ENCODE results near the gene GULP1. TPM values are rescaled to one million over a fixed set of nuclear protein-coding genes. Genes with fewer than 3 reads are reported as not detected.
"Not testable (repeated sequence)": the region's sequence is repeated elsewhere in the genome, so short reads cannot be mapped to it uniquely, and the experiment has no call there.

GULP1 gene
- total RNA-seq, 1 donor from 2014 or later = 11.1 TPM

GRCh38 chr2:188523919-188524318 lies 232.2 kb downstream of the GULP1 start:
- no peak for DNase-seq (ENCODE audit: low spot score)

- no peak for DNase-seq (ENCODE audit: low spot score)
Observed at GRCh38 chr2:188524519-188525113, 232.9 kb downstream of the GULP1 start.

GRCh38 chr2:188526701-188527100 lies 235.0 kb downstream of the GULP1 start:
- DNase-seq (ENCODE audit: low spot score) = no peak

- DNase-seq (ENCODE audit: low spot score) = no peak
Observed at GRCh38 chr2:188527141-188527540, 235.5 kb downstream of the GULP1 start.

- no peak for DNase-seq (ENCODE audit: low spot score)
Observed at GRCh38 chr2:188527581-188527993, 235.9 kb downstream of the GULP1 start.

GRCh38 chr2:188529710-188530109 lies 238.0 kb downstream of the GULP1 start:
- DNase-seq (ENCODE audit: low spot score) = no peak

- no peak for DNase-seq (ENCODE audit: low spot score)
Observed at GRCh38 chr2:188534875-188535274, 243.2 kb downstream of the GULP1 start.

- no peak for DNase-seq (ENCODE audit: low spot score)
Observed at GRCh38 chr2:188551671-188552070, 260.0 kb downstream of the GULP1 start.

- DNase-seq (ENCODE audit: low spot score) = no peak
Observed at GRCh38 chr2:188557081-188557480, 265.4 kb downstream of the GULP1 start.

GRCh38 chr2:188559455-188559854 lies 267.8 kb downstream of the GULP1 start:
- not testable (repeated sequence) for DNase-seq (ENCODE audit: low spot score)

- no peak for DNase-seq (ENCODE audit: low spot score)
Observed at GRCh38 chr2:188561473-188561979, 269.9 kb downstream of the GULP1 start.

GRCh38 chr2:188569431-188570165 lies 277.9 kb downstream of the GULP1 start:
- DNase-seq (ENCODE audit: low spot score) = no peak

- no peak for DNase-seq (ENCODE audit: low spot score)
Observed at GRCh38 chr2:188570370-188570769, 278.7 kb downstream of the GULP1 start.

GRCh38 chr2:188571543-188572303 lies 280.0 kb downstream of the GULP1 start:
- DNase-seq (ENCODE audit: low spot score) = no peak

- DNase-seq (ENCODE audit: low spot score) = no peak
Observed at GRCh38 chr2:188572592-188572991, 280.9 kb downstream of the GULP1 start.

GRCh38 chr2:188573453-188573852 lies 281.8 kb downstream of the GULP1 start:
- no peak for DNase-seq (ENCODE audit: low spot score)

GRCh38 chr2:188576006-188576405 lies 284.3 kb downstream of the GULP1 start:
- no peak for DNase-seq (ENCODE audit: low spot score)

GRCh38 chr2:188576651-188577050 lies 285.0 kb downstream of the GULP1 start:
- no peak for DNase-seq (ENCODE audit: low spot score)

GRCh38 chr2:188577231-188577630 lies 285.6 kb downstream of the GULP1 start:
- DNase-seq (ENCODE audit: low spot score) = no peak

GRCh38 chr2:188580738-188581137 lies 289.1 kb downstream of the GULP1 start:
- no peak for DNase-seq (ENCODE audit: low spot score)

- DNase-seq (ENCODE audit: low spot score) = no peak
Observed at GRCh38 chr2:188582211-188582610, 290.5 kb downstream of the GULP1 start.

GRCh38 chr2:188588235-188588634 lies 296.6 kb downstream of the GULP1 start:
- no peak for DNase-seq (ENCODE audit: low spot score)

Measured in mesenteric fat pad (tissue), 1 donor.